Activated CD4-positive, alpha-beta T cell treated with anti-CD3 and anti-CD28 coated beads for 48 hours (primary cell): Measurements from ENCODE around the gene VPS41.

ENCODE experiments used
- DNase-seq: peaks from one replicate; pipeline ENCODE4 v3.0.0-alpha.2; 2020

The VPS41 gene

GRCh38 chr7:38716397-38716796, 192.6 kb downstream of the VPS41 start:
- DNase-seq = no peak

DNA sequence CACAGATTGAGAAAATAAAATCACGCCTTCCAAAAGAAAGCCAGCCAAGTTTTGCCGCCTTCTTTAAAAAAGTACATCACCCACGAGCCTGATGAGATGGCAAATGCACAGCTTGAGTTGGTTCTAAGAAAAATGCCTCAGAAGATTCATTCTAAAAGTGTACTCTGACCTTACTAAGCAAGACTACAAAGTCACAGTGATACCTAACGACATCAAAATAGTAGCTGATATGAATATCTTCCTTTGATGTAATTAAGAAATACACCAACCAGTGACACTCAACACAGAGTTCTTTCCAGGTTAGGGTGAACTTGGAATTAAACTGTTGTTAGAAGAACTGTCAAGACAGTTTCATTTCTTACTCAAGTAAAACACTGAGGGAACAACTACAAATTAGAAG, 199.9 kb downstream of the VPS41 start:
- no peak for DNase-seq

- no peak for DNase-seq
Measured at GRCh38 chr7:38704751-38705150, 204.2 kb downstream of the VPS41 start.

DNA sequence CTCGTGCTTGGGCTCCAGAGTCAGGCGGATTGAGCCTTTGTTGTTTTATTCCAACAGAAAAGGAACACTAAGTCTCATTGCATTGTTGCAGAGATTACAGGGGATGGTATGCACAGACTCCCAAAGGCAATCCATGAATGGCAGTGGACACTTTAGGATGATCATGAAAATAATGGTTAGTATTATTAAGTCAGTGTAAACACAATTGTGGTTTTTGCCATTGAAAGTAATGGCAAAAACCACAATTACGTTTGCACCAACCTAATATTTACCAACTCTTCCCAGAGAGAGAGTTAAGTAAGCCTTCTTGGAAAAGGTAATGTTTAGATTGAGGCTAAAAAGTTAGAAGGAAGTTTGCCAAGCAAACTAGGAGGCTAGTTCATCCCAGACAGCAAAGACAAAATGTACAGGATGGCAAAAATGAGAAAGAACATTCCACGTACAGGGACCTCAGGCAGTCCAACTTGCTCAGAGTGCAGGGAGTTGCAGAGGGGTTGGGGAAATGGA, 204.9 kb downstream of the VPS41 start:
- no peak for DNase-seq

DNA sequence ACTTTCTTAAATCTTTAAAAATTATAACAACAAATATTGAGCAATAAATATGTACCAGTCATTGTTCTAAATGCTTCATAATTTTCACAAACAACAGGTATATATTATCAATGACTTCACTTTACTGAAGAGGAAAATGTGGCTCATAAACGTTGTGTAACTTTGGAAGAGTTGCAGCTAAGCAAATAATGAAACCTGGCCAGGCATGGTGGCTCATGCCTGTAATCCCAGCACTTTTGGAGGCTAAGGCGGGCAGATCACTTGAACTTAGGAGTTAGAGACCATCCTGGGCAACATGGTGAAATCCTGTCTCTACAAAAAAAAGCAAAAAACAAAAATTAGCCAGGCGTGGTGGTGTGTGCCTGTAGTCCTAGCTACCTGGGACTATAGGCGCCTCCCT, 205.9 kb downstream of the VPS41 start:
- no peak for DNase-seq

GRCh38 chr7:38702002-38702535, 206.9 kb downstream of the VPS41 start:
- DNase-seq = no peak

DNA sequence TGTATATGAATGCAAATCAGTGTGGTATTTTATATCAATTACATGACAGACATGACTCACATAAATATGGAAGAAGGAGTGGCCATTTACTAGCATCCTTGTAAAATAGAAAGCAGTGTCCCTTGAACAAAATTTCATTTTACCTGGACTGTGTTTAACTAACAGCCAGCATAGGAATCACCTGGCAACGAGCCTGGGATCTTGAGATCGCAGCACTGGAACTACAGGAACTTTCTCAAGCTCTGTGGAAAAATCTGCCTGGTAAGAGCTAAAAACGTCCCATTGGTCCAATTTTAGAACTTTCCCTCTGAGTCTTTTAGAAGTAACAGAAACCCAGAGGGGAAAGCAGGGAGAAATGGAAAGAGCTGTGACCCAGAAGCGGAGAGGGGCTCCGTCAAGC, 208.9 kb downstream of the VPS41 start:
- DNase-seq = no peak

- no peak for DNase-seq
Measured at GRCh38 chr7:38699471-38699870, 209.5 kb downstream of the VPS41 start.

DNA sequence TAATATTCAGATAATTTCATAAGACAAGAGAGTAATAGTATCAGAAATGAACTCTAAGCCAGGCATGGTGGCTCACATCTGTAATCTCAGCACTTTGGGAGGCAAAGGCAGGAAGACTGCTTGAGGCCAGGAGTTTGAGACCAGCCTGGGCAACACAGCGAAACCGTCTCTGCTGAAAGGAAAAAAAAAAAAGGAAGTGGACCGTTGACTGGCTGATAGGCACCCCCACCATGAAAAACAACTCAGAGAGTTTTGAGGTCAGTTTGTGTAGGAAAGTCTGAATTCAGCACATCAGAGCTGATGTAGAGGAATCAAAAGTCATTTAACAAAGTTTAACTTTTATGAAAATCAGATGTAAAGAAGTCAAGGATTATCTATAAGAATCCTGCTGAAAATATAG, 214.7 kb downstream of the VPS41 start:
- no peak for DNase-seq

DNA sequence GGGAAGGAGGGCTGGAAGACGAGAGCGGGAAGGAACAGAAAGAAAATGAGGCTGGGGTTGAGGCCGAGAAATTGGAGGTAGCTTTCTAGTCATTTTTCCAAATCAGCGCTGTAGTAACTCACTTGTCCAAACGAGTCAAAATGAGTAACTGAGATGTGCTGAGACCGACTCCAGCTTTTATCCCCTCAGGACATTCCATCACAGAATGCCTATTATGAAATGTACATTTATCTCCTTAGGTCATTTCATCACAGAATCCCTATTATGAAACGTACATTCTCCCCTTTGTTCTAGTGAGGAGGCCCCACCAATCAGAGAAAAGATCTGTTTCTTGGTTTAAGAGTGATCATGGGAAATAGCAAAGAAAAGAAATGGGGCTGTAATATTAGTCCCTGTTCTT, 222.1 kb downstream of the VPS41 start:
- DNase-seq = no peak

DNA sequence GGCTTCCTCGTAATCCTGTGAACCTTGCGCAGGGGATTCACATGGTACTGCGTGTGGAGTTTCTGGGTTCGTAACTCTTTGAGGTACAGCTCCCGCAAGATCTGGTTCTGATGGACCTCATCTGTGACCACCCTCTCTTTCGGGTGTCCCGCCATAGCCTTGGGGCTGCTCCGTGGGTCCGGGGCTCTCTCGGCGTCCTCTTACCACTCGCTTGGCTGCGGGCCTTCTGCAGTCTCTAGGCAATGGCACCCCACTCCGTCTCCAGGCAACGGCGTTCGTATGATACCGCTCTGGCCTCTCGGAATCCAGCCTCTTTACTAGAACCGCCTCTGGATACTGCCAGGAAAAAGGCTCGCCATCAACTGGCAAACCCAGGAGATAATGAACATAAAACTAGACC, 223.1 kb downstream of the VPS41 start:
- DNase-seq = no peak

GRCh38 chr7:38682606-38683005, 226.4 kb downstream of the VPS41 start:
- no peak for DNase-seq

DNA sequence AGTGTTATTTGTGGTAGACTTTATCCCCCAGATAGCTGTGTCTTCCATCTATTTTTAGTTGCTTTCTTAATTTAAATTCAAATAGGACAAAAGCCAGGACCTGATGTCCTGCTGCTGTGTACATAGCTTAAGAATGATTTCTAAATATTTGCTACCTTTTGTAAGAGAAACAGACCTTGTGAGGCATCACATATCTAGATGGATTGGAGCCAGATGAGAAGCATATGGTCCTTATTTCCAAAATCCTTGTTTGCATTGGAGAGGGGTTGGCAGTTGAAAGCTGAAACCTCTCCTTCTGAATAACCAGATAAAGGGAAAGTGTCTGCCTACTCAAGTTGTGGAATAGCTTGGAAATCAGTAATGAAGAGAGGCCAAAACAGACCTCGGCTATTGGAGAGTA, 227.1 kb downstream of the VPS41 start:
- DNase-seq = no peak

- no peak for DNase-seq
Measured at GRCh38 chr7:38679419-38679818, 229.6 kb downstream of the VPS41 start.

GRCh38 chr7:38678698-38679054, 230.3 kb downstream of the VPS41 start:
- no peak for DNase-seq

DNA sequence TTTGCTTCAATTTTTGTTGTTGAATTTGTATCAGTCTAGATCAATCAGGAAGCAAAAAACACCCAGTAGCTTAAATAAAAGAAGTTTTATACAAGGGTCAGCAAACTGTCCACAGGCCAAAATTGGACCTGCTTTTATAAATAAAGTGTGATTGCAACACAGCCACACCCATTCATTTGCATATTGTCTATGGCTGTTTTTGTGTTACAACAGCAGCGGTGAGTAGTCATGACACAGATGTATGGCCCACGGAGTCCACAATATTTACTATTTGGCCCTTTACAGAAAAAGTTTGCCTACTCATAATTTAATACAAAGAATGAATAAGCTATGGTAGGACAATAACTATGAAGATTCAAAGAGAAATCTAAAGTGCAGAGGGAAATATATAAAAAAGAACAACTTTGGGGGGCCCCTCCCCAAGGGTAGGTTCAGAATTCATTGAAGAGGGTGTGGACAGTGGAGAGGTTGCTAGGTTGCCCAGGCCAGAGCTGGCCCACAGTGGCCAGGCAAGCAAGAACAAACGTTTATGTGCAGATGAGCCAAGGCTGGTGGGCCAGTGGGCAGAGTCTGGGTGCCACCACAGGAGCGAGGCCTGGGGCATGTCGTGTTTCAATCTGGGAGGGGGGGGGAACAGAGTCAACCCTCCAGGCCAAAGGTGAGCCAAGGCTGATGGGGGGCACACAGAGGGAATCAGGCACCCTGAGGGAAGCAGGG, 230.9 kb downstream of the VPS41 start:
- DNase-seq = no peak

DNA sequence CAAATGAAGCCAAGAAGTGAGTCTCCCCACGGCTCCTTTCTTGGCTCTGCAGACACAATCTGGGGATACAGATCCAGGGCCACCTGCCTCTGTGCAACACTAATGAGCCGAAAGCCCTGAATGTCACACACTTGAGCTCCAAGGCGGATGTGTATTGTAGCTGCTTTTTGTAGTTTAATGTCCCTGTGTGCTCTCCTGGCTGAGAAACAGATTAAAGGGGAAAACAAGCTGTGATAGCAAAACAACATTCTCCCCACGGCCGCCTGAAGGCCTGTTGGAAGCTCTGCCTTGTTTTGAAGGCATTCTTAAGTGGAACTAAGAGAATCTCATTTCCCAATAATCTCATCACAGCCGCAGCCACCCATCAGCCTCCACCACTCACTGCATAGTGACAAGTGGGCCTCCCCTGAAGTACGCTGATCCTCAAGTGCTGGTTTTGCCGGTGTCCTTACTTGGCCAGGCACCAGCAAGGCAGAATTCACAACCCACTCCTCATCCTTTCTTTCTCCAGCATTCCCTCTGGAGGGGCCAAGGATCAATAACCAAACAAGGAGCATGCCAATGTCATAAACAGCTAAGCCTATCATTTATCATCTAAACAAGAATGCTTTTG, 233.4 kb downstream of the VPS41 start:
- DNase-seq = no peak

DNA sequence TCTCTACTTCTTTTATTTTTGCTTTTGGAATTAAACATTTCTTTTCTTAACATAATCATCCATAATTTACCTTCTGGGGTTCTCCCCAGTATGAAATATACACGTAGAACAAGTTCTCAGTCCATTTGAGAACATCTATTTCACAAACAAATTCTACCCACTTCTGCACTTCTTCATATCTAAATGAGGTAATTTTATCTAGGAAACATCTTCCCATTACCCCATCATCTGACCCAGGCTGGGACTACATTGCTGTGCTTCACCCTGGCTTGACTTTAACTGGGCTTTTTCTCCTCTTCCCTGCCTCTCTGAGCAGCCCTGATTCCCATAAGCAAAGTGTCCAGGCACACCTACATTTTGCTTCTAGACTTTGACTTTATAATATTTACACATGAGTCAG, 234.5 kb downstream of the VPS41 start:
- DNase-seq = no peak

GRCh38 chr7:38673795-38674194, 235.2 kb downstream of the VPS41 start:
- DNase-seq = no peak
